ENCODE data around the gene STXBP5L. TPM values are rescaled to one million over a fixed set of nuclear protein-coding genes. Genes with fewer than 3 reads are reported as not detected.

Gene STXBP5L
- total RNA-seq, 6 experiments from 2014 or later, result 0.07 to 0.09 TPM; not detected in 4

GRCh38 chr3:120908795-120909601 is 993 bp downstream of the STXBP5L start:
- no peaks in the 10 kb centered on the region for H3K36me3 Mint-ChIP-seq (ENCODE audit: low read depth)
- DNase-seq, result no peak
- peaks cover 24% of the 10 kb centered on the region for H3K27me3 Mint-ChIP-seq (ENCODE audit: insufficient read depth)
- H3K9me3 Mint-ChIP-seq, result no peaks in the 10 kb centered on the region
- TF ChIP-seq CTCF (IDR thresholded peaks at IDR 0.05), result no peak
- H3K27ac Mint-ChIP-seq, result no peak overlapping the region
- H3K4me1 Mint-ChIP-seq (ENCODE audit: low read depth), result peaks cover 11% of the 10 kb centered on the region
- H3K4me3 Mint-ChIP-seq, result peak overlapping the region; percentile 52; the same call in 1 of the 2 replicates

DNA sequence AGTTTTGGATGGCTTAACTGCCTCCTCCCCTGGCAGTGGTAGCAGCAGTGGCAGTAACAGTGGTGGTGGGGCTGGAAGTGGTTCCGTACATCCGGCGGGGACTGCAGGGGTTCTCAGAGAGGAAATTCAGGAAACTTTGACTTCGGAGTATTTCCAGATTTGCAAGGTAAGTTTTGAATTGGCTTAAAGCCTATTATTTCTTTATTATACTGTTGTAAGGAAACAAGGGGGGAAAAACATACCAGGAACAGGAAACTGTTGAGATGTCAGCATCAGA is 1.5 kb downstream of the STXBP5L start:
- Mint-ChIP-seq H3K4me3 (no peak overlapping the region; the same call in 1 of the 2 replicates), H3K4me1 (ENCODE audit: low read depth) (peaks cover 11% of the 10 kb centered on the region), H3K27ac (no peak overlapping the region), H3K36me3 (ENCODE audit: low read depth) (no peaks in the 10 kb centered on the region), H3K27me3 (ENCODE audit: insufficient read depth) (peaks cover 26% of the 10 kb centered on the region), H3K9me3 (no peaks in the 10 kb centered on the region)
- no peak for DNase-seq
- no peak for TF ChIP-seq CTCF (IDR thresholded peaks at IDR 0.05)

DNA sequence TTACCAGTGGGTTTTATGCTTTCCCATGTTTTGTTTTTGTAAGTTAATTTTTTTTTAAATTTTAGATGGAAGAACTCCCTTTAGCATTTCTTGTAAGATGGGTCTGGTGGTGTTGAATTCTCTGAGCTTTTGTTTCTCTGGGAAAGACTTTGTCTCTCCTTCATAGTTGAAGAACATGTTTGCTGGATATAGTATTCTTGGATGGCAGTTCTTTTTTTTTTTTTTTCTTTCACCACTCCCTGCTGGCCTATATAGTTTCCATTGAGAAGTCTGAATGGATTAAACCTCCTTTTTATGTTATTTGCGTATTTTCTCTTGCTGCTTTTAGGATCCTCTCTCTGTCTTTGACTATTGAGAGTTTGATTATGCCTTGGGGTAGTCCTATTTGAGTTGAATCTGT is 18.1 kb downstream of the STXBP5L start:
- peaks cover 14% of the 10 kb centered on the region for H3K9me3 Mint-ChIP-seq
- H3K36me3 Mint-ChIP-seq (ENCODE audit: low read depth), result no peaks in the 10 kb centered on the region; the same call in 1 of the 2 replicates
- H3K4me1 Mint-ChIP-seq (ENCODE audit: low read depth), result peaks cover 7% of the 10 kb centered on the region; the same call in 1 of the 2 replicates

GRCh38 chr3:120928991-120929390 is 21.0 kb downstream of the STXBP5L start:
- Mint-ChIP-seq H3K27ac (peak overlapping the region; percentile 0; the same call in 1 of the 2 replicates), H3K27me3 (ENCODE audit: insufficient read depth) (no peaks in the 10 kb centered on the region), H3K4me3 (no peak overlapping the region), H3K4me1 (ENCODE audit: low read depth) (peaks cover 7% of the 10 kb centered on the region; the same call in 1 of the 2 replicates), H3K9me3 (peaks cover 14% of the 10 kb centered on the region), H3K36me3 (ENCODE audit: low read depth) (no peaks in the 10 kb centered on the region; the same call in 1 of the 2 replicates)
- no peak for DNase-seq
- TF ChIP-seq CTCF (IDR thresholded peaks at IDR 0.05), result no peak

More for the DNA sequence above, 18.1 kb downstream of the STXBP5L start:
- no peak for DNase-seq
- Mint-ChIP-seq H3K27me3 (ENCODE audit: insufficient read depth) (0 out of 2 replicates have a peak, but pooled peaks cover 2% of the 10 kb centered on the region), H3K27ac (no peak overlapping the region), H3K4me3 (no peak overlapping the region)
- no peak for TF ChIP-seq CTCF (IDR thresholded peaks at IDR 0.05)

- H3K36me3 Mint-ChIP-seq (ENCODE audit: low read depth), result no peaks in the 10 kb centered on the region; the same call in 1 of the 2 replicates
- H3K27me3 Mint-ChIP-seq (ENCODE audit: insufficient read depth), result no peaks in the 10 kb centered on the region
- H3K27ac Mint-ChIP-seq, result no peak overlapping the region
- no peak overlapping the region for H3K4me3 Mint-ChIP-seq
- H3K9me3 Mint-ChIP-seq, result peaks cover 3% of the 10 kb centered on the region
- no peak for DNase-seq
- H3K4me1 Mint-ChIP-seq (ENCODE audit: low read depth), result peaks cover 7% of the 10 kb centered on the region; the same call in 1 of the 2 replicates
- TF ChIP-seq CTCF (IDR thresholded peaks at IDR 0.05), result no peak
Observed at GRCh38 chr3:120931593-120931992, 23.6 kb downstream of the STXBP5L start.

All from HFFc6 (cell line).